ENCODE results near the gene NCK2.

The NCK2 gene

DNA sequence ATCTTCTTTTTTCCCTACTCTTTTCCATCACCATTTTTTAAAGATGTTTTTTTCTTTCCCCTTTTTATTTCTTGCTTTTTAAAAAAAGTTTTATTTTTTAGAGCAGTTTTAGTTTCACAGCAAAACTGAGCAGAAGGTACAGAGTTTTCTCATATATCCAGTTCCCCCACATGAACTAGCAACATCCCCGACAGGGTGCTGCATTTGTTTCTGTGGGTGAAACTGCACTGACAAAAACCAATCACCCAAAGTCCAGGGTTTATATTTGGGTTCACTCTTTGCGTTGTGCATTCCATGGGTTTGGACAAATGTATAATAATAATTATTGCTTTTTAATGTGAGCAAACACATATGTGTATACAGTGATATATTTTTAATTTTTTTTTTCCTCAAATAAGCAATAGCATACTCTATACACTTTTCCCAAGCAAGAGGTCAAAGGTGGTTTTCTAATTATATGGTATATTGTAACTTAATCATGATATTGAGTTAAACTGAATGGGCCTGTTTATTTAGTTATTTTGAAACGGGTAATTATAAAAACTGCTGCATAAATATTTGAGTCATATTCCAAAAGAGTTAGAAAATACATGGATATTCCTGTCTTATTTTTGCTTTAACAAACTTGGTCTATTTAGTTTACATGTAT lies 50.3 kb downstream of the NCK2 start:
- no peak for DNase-seq

DNA sequence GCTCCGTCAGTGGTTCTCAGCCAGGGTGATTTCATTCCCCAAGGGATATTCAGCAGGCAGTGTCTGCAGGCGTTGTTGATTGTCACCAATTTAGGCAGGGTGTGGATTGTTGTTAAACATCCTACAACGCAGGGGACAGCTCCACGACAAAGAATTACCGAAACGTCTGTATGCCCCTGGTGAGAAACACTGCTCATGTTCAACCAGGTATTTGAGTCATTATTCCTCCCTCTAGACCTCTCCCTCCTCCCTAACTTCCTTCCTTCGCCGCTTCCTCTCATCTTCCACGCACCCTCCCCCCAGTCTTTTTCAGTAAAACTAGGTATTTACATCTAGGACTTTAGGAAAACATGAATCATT lies 50.8 kb downstream of the NCK2 start:
- DNase-seq, result no peak

DNA sequence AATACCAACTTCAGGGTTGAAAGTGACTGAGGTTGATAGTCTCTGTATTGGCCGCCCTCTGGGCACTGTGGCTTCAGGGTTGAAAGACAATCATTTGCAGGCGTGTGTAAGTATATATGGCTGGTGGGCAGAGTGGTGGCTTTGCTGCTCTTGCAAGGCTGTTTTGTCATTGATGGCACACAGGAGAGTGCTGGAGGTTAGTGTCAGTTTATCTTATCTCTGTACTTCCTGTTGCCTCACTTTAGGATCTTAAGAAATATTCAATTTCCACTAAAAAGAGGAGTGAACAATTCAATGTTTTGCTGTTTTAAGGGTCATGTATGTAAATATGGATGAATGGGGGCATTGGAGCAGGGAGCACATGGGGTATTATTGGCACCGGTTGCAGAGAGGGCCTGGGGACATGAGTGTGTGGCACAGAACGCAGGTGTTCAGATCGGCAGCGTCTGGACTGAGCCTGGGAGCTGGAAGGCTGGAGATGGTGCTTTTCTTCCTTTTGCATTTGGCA lies 51.5 kb downstream of the NCK2 start:
- DNase-seq, result no peak

DNA sequence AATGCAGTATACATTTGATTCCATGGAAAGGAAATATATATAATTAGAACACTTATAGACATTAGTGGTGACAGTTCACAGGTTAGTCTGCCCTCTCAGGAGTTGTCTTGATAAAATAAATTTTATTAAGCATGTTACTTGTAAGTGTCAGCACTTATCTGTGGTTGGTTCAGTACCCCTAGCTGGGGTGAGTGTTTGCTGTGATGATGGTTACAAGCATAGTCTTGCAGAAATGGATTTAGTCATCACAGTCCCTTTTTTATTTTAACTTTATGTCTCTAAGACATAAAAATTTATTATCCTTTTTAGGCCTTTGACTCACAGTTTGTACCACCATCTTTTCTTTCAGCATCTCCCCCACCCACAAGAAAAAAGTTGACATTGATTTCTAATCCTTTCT lies 52.1 kb downstream of the NCK2 start:
- DNase-seq, result no peak

DNA sequence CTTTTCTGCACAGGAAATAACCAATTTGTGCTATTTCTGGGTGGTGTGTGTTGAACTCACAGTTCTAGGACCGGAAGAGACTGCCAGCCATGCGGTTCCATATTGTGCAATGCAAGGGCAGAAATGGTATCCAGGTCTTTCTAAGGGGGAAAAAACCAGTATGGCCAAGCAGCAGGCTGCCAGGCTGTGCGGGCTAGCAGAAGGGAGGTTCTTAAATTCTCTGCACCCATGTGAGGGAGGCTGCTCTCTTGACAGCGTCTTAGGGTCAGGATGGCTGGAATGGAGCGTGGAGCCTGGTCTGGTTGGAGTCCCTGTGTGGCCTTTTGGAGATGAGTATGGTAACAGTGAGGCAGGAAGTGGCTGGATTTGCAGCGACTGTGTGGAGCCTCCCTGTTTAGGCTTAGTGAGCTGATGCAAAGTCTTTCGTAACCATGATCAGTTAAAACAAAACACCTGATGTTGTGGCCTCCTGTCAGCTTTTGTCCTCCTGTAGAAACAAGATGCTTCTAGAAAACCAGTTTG lies 52.6 kb downstream of the NCK2 start:
- peak; percentile 41 for DNase-seq

DNA sequence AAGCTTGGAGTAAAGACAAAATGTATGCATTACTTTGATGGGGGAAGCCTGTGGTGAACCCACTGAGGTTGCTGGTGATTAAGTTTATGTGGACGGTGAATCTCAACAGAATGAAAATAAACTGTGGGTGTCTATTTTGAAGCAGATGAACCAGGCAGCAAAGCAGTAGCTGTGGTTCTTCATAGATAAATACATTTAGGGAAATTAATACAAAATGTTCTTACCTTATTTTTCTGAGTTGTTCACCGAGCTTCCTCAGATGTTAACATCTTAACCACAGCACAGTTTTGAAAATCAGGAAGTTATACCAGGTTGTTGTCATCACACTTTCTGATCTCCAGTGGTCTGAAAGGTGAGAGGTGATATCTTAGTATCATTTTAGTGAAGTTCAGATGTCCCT lies 53.9 kb downstream of the NCK2 start:
- no peak for DNase-seq

DNA sequence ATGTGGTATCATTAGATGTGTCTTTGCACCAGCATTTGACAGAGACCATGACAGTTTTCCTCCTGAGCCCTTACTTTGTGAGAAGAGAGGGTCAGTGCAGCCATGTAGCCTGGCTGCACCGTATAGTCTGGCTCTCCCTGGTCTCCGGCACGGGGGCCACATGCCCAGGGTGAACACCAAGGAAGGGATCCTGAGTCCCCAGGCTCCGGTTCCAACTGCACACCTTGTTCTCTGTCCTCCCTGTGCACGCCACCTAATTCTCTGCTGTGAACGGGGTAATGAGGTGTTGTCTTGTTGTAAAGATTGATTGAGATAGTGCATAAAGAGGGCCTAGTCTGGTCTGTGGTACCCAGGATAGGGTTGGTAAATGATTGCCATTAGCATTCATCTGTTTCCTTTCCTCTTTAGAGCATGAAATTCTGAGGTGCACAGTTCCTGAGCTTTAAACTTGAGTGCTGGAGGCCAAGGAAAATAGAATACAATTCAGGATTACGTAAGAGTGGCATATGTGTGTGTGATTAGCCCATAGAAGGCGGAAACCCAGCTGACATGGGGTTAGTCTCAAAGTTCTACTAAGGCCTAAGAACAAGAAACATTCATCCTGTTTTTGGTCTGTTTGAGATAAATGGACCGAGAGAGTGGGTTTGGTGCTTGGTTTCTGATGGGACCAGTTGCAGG lies 55.5 kb downstream of the NCK2 start:
- DNase-seq, result peak; percentile 74

DNA sequence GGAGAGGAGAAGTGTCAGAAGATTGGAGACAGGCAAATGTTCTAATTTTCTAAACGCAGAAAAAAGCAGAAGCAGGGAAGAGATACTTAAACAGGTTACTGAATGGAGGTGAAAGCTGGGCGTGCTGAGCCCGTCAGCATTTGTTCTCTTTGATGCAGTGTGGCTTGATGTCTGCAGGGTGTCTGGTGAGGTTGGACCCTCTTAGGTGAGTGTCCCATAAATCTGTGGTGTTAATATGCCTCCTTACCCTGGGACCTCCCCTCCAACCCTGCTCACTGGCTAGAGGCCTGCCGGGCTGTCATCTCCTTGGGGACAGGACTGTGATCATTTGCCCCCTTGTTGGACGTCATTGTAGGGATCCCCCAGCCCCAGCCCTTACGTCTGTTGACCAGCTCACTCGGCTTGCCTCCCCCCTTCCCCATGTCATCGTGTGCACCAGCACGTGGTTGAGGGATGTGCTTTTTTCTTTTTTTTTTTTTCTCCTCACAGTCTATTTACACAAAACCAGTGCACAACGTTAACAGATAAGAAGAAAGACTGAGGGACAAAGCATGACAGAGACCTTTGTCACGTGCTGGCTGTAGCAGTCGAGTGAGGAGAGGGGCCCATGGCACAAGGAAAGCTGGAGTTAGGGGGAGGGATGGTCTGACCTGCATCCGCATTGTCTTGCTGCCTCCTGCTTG lies 56.4 kb downstream of the NCK2 start:
- no peak for DNase-seq

DNA sequence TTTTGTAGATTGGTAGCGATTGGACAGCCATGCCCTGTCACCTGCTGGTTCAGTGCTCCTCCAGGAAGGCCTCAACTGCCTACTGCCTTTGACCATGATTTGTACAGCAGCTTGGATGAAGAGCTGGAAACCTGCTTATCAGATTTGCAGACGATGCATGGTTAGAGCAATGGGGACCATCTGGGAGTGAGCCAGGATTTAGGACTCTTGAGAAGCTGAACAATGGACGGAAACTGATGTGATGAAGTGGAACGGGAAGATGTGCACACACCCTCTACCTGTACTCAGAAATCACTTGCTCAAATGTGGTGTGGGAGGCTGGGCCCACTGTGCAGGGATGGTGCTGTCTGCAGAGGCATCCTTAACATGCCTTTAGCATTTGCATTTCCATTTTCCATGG lies 57.2 kb downstream of the NCK2 start:
- DNase-seq, result no peak

DNA sequence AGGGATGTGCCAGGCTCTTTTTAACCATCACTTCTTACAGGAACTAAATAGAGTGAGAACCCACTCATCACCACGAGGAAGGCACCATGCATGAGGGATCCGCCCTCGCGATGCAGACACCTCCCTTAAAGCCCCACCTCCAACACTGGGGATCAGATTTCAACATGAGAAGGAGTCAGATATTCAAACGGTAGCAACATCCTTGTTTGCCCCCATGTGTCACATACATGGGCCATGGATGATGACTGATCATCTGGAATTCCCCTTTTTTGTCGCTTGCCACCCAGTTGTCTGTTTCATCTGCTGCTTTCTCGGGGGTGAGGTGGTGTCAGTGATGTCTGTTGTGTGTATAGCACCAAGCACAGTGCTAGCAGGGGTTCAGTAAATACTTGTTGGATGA lies 57.9 kb downstream of the NCK2 start:
- DNase-seq, result peak; percentile 81

DNA sequence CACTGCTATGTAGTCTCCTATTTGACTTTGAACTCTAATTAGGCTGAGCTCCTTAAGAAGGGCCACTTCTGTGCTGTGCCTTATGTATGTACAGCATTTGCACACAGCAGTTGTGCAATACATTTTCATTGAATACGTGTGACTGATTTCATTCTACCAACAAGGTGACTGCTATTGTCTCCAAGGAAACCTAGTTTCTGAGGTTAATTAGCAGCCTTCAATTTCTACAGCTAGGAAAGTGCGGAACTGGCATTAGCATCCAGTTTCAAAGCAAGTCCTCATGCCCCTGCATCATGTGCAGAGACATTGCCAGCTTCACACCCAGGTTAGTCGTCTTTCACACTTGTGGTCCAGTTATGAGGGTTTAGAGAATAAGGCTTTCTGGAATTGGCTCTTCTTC lies 58.6 kb downstream of the NCK2 start:
- no peak for DNase-seq

DNA sequence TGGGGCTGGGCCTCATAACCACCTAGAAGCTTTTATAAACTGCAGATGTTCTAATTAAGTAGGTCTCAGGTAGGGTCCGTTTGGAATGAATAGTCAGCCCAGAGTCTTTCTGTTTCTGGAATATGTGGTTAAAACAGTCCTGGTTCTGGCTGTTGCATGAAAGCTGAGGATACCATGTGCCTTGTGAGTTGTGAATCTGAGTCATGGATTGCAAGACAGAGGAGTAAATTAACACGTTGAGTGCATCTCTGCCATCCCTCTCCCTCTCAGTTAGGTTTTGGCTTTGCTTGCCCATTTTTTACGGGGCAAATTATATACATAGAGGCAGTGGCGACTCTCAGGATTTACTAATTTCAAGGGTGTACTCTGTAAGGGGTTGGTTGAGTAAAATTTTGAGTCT lies 59.1 kb downstream of the NCK2 start:
- no peak for DNase-seq

DNA sequence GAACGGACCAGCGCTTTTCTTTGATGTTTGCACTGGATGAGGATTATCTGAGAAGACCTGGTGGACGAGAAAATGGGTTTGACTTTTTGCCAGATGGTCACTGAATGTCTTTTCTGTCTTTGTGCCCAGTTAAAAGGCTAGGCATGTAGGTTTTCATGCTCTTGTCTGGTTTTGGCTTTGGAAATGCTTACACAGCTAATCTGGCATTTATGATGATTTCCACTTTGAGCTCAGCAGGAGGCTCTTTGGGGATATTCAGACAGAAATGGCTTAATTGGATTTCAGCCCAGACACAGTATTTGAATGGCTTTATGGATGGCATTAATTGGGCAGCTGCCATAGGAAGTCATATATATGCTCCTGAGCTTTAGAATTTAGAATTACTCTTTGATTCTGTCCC lies 59.6 kb downstream of the NCK2 start:
- no peak for DNase-seq

DNA sequence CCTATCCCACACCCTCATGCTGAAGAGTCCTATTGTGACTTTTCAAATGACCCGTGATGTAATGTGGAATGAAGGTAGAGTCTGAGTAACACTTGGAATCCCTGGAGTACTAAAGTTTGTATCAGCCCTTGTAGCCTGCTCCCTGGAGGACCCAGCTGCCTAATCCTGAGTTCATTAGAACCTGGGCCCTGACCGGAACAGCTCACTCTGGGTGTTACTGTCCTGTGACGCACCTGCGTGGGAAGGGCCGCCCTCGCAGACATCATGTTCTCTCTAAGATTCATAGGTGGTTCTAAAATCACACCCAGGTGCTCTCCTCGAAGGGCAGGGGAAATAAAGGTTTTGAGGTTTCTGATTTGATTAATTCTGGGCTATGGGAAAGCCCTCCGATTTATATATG lies 62.3 kb downstream of the NCK2 start:
- DNase-seq, result no peak

DNA sequence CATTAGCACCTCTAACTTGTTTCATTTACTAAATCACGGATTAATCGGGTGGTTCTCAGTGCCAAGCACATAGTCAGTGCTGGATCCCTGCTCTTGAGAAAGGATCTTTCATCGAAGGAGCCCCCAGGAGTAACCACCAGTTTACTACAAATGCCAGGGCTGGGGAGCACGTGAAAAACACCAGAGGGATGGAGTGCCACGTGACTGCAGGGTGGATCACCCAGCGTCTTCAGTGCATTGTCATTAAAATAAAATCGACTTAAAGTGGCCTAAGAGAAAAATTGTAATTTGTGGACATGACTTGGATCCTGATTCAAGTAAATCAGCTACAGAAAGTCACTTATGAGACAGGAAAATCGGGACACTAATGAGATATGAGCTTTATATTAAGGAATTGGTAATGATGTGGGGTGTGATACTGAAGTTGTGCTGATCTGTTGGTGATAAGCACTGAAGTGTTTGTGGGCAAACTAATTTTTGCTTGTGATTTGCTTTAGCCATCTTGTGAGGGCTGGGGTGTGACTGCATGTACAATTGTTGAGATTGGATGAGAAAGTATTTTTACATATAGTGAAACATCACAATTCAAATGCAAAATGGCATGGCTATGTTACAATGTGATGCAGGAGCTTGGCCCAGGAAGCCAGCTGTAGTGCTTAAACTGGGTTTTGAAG lies 63.8 kb downstream of the NCK2 start:
- DNase-seq, result no peak

DNA sequence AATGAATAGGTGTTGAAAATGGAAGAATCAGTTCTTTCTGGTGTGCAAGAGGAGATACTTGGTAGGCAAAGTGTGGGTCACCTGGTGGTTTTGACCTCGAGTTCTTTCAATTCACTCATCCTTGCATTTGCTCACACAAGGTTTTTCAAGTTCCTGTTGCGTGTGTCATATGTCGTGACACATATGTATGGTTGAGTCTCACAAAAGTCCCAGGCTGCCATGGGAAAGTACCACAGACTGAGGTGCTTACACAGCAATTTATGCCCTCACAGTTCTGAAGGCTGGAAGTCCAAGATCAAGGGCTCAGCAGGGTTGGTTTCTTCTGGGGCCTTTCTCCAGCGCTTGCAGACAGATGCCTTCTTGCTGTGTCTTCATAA lies 64.4 kb downstream of the NCK2 start:
- peak; percentile 36 for DNase-seq

DNA sequence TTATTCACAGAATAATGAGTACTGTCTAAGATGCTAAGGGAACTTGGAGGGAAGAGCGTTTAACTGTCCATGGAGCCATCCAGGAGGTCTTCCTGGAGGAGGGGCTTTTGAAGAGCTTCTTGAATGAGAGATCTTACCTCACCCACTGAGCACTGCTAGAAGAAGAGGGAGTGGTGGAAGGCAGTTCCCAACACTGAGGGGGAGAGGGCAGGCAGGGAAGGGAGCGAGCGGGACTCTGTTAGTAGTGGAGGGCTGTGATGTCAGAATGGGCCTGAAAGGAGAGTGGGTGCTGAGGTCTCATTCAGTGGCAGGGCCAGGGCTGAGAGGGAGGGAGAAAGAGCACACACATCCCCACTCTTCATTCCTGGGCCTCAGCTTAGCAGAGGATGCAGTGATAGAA lies 65.0 kb downstream of the NCK2 start:
- DNase-seq, result no peak

DNA sequence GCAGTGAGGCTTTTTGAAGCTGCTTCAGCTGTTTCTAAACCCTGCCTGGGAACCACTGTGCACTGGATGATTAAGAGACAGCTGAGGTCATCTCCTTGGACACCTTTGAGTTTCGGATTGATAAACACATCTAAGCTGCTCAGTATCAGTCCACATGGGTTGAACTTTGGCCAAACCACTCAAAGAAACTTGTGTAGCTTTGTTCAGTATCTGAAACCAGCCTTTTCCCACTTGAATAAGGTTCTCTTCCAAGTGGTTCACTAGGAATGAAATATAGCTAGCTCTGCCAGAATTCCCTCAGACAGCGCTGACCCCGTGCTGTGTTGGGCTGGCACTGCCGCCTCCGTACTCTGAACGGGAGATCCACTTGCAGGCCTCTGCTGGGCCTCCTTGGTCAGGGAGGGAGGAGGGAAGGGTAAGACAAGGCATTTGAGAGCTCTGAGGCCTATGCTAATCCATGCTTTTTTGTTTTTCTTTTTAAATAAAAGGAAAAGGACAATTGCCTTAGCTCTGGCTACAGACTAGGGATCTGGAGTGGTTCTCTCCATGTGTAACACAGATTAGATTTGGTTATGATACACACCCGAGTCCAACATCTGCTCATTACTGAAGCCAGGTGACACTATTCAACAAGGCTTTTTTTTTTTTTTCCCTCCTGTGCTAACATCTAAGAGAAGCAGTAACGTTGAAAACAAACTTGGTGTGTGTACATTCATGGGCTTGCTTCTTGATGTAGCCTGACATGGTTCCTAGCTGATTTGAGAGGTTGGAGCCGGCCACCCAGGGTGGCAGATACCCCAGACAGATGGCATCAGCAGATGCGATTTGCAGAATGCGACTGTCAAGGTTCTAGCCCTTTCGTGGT lies 67.7 kb downstream of the NCK2 start:
- DNase-seq, result no peak

DNA sequence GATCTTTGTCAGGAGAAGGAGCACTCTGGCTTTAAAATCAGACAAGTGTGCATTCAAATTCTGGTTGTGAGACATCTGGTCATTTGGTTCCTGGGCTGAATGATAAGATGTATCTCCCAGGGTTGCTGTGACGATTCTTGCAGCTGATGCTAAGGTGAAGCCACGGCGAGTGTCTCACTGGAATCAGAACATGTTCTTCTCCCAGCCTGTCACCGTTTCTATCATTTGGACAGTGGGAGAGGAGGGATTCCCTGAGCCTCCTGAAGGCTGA lies 68.3 kb downstream of the NCK2 start:
- no peak for DNase-seq

DNA sequence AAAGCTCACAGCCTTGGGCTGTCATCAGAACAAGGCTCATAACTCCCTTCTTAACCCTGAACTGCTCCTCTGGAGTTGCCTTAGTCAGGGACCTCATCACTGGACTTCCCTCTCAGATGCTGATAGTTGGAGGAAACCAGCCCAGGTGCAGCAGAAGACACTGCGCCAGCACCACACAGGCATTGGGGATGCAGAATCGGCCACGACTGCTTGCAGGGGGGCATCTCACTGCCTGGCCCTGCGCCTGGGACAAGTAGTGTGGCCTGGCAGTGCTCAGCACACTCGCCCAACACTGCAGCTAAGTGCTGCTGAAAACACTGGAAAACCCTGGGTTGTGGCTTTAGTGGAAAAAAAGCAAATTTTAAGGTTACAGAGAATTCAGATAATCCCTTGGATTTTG lies 68.7 kb downstream of the NCK2 start:
- DNase-seq, result no peak

DNA sequence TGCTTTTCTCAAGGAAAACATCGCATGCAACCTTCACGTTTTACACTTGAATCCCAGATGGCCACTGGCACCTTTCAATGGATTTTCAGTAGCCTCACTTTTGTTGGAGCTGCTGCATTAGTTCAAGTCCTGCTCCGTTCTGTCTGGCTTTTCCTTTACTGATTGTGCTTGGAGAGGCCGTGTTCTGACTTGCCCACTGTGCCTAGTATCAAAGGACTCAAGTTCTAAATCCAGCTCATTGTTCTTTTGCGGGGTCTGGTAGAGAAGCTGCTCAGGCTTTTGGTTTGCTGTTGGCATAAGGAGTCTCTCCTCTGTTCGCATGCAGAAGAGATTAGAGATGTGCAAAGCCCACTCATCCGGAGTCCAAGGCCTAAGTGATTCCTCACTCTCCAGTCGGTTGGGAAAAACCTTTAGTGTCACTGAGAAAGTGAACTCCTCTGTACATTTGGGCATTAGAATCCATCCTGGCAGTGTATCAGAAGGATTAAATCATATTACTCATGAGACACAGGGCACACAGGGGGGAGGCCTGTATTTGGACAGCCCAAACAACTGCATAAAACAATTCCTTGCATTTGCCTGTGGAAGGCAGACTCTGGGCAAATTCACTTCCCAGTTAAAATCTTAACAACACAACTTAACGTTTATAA lies 69.7 kb downstream of the NCK2 start:
- no peak for DNase-seq

DNA sequence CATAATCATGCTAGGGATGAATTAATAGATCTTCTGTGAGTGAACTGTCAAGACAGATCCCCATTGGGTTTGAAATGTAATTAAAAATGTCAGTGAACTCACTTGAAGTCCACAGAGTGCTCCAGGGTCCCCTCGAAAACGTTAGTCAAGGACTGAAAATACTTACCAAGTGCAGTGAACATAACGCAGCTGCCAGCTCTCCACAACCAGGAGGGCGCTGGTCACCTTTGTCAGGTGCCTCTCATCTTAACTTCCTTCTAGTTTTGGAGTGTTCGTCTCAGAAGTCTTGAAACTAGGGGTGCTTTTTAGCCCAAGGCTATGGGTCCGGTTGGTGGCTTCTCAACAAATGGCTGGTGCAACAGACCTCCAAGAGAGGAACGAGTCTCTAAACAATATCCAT lies 70.7 kb downstream of the NCK2 start:
- DNase-seq, result no peak

Measured in inflammatory macrophage treated with lipopolysaccharide for 4 hours (primary cell).